Measurements from ENCODE around the gene VPS51.
"Not testable (repeated sequence)": the region's sequence is repeated elsewhere in the genome, so short reads cannot be mapped to it uniquely, and the experiment has no call there.

Gene VPS51

DNA sequence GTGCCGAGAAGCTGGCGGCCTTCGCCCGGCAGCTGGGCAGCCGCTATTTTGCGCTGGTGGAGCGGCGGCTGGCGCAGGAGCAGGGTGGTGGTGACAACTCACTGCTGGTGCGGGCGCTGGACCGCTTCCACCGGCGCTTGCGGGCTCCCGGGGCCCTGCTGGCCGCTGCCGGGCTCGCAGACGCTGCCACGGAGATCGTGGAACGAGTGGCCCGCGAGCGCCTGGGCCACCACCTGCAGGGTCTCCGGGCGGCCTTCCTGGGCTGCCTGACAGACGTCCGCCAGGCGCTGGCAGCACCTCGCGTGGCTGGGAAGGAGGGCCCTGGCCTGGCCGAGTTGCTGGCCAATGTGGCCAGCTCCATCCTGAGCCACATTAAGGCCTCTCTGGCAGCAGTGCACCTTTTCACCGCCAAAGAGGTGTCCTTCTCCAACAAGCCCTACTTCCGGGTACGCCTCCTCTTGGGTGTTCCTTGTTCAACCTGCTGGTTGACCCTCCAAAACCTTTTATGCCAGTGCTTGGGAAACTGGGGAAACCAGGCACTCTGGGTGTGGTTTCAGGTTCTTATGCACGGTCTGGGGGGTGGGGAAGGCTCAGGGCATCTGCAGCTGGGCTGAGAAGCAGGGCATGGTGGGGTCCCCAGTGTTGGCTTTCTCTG lies 12.6 kb downstream of the VPS51 start:
- no peak for DNase-seq

DNA sequence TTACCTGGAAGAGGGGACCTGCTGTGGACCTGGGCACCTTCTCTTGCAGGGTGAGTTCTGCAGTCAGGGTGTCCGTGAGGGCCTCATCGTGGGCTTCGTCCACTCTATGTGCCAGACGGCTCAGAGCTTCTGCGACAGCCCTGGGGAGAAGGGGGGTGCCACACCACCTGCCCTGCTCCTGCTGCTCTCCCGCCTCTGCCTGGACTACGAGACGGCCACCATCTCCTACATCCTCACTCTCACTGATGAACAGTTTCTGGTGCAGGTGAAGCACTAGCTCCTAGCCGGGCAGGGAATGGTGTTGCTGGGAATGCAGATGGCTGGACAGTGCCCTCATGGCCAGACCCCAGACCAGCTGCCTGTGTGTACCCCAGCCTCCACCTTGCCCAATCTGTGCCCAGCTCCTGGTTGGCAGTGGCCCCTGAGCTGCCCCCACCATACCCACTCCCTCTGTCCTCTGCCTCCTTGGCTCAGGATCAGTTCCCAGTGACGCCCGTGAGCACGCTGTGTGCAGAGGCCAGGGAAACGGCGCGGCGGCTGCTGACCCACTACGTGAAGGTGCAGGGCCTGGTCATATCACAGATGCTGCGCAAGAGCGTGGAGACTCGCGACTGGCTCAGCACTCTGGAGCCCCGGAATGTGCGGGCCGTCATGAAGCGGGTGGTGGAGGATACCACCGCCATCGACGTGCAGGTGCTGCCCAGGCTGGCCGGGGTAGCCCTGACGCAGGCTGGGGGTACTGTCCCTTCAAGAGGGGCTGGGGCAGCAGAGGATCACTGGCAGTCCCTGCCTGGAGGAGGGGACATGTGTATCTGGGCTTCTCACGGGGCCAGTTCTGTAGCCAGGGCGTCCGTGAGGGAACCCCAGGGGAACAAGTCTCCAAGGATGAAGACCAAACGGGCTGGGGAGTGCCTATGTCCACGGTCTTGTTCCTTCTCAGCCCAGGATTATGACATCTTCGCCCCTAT lies 13.5 kb downstream of the VPS51 start:
- no peak for DNase-seq

DNA sequence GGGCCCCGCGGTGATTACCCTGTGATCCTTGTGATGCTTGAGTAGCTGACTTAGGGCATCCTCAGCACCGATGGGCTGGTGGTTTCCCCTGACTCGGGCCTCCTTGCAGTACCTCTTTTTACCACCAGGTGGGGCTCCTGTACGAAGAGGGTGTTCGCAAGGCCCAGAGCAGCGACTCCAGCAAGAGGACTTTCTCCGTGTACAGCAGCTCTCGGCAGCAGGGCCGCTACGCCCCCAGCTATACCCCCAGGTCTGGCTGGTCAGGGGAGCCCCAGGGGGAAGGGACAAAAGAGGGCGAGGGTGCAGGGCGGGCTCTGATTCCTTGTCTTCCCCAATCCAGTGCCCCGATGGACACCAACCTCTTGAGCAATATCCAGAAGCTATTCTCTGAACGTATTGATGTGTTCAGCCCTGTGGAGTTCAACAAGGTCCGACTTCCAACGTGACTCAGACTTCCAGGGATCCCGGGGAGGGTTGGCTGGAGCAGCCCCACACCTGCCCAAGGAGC lies 14.4 kb downstream of the VPS51 start:
- DNase-seq, result peak; percentile 64 to 76

DNA sequence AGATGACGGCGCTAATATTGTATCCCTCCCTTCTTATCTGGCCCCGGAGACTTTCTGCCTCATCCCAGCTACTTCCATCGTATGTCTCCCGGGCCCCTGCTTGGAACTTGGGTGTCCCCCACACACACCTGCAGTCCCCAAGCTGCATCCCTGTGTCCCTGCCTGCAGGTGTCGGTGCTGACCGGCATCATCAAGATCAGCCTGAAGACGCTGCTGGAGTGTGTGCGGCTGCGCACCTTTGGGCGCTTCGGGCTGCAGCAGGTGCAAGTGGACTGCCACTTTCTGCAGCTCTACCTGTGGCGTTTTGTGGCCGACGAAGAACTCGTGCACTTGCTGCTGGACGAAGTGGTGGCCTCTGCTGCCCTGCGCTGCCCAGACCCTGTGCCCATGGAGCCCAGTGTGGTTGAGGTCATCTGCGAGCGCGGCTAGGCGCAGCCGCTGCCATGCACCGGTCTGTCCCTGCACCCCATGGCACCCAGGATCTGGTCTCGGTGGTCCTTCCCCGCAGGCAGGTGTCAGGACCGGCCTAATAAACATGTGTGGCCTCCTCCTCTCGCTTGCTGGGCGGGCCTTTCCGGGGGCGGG lies 15.2 kb downstream of the VPS51 start:
- DNase-seq, result no peak

DNA sequence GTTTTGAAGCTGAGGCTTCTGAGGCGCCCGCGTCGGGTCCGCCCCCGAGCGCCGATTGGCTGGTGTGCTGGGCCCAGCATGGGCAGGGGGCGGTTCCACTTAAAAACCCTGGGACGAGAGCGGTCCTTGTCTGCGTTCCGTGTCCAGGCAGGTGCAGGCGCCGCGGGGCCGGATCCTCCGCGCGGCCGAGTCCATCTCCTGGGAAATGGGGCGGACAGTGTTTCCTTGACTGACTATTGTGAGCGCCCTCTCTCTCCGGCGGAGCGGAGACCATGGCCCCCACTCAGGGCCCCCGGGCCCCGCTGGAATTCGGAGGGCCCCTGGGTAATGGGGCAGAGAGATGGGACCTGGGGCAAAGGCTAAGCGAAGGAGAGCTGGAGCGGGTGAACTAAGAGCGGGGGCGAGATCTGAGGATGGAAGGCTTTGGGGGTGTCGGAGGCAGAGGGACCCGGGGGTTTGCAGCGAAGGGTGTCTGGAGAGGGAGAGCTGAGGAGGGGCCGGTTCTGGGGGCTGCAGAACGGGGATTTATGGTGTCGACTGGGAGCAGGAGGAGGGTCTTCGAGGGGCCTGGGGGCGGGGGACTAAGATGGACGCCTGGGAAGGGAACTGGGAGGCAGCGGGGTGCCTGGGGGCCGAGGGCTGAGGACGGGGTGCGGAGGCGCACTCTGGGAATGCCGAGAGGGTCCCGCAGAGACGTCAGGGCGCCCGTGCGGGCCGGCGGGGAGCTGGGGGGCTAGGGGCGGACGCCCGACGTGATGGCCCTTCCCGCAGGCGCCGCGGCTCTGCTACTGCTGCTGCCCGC lies 15.9 kb downstream of the VPS51 start, which contains the start of gene TM7SF2:
Gene TM7SF2, plus strand, starts transcription at position 129 of the 802 bp plus-strand sequence. Its CDS starts 144 bp downstream, at position 273.
- DNase-seq, result peak; percentile 93 to 98

DNA sequence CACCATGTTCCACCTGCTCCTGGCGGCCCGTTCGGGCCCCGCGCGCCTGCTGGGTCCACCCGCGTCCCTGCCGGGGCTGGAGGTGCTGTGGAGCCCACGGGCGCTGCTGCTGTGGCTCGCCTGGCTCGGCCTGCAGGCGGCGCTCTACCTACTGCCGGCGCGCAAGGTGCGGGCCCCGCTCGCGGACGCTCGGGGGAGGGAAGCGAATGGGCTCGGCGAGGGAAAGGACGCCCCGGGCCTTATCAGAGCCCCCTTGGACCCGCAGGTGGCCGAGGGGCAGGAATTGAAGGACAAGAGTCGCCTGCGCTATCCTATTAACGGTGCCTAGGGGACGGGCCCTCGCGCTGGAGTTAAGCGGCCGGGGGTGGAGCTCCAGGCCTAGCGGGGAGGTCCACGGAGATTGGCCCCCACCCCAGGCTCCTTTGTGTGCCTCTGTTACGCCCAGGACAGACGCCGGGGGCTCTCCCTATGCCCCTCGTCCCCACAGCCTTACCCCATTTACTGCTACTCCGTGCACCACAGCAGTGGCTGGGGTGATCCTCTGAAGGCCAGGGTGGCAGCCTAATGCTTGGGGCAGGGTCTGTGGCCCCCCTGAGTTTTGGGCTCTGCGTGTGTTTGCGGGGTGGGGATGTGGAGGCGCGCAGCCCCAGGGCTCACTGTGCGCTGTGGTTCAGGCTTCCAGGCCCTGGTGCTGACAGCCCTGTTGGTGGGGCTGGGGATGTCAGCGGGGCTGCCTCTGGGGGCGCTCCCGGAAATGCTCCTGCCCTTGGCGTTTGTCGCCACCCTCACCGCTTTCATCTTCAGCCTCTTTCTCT lies 16.7 kb downstream of the VPS51 start:
- peak; percentile 24 to 59 for DNase-seq

DNA sequence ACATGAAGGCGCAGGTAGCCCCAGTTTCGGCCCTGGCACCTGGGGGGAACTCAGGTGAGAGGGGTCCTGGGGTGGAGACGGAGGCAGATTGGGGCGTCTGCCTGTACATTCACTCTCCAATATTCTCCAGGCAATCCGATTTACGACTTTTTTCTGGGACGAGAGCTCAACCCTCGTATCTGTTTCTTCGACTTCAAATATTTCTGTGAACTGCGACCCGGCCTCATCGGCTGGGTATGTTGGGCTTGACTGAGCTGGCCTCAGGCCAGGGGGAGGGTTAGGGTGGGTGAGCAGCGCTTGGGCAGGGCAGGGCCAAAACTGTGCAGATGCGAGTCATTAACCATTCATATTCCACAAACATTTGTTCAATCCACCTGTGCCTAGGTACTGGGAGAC lies 17.3 kb downstream of the VPS51 start:
- no peak for DNase-seq

DNA sequence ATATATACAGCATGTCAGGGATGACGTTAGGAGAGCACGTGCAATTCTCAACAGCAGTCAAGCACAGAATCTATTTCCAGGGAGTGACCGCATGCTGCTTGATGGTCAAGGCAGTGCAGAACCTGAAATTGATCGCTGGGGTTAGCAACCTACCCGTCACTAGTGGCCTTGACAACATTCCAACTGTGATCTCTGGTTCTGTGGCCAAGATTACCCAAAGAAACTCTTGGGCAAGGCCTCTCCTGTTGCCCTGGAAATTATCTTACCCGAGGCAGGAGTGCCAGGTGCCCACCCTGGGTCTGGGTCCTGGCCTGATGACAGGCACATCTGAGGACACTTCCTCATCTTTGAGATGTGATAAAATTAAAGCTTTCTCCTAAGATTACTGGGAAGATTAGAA lies 17.8 kb downstream of the VPS51 start:
- DNase-seq, result no peak

DNA sequence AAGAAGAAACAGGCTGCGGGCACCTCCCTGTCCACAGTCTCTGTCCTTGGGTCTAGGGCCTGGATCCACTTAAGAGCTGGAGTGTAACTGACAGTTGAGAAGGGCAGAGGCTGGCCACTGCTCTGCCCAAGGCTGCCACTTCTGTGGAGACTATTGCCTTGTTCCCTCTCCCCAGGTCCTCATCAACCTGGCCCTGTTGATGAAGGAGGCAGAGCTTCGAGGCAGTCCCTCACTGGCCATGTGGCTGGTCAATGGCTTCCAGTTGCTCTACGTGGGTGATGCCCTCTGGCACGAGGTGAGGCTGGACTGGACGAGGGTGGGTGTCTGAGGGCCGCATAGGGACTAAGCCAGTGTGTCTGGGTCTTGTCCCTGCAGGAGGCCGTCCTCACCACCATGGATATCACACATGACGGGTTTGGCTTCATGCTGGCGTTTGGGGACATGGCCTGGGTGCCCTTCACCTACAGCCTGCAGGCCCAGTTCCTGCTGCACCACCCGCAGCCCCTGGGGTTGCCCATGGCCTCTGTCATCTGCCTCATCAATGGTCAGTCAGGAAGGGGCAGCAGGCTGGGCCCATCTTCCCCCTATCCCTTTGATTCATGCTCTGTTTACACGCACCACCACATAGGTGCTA lies 18.6 kb downstream of the VPS51 start:
- DNase-seq, result no peak

DNA sequence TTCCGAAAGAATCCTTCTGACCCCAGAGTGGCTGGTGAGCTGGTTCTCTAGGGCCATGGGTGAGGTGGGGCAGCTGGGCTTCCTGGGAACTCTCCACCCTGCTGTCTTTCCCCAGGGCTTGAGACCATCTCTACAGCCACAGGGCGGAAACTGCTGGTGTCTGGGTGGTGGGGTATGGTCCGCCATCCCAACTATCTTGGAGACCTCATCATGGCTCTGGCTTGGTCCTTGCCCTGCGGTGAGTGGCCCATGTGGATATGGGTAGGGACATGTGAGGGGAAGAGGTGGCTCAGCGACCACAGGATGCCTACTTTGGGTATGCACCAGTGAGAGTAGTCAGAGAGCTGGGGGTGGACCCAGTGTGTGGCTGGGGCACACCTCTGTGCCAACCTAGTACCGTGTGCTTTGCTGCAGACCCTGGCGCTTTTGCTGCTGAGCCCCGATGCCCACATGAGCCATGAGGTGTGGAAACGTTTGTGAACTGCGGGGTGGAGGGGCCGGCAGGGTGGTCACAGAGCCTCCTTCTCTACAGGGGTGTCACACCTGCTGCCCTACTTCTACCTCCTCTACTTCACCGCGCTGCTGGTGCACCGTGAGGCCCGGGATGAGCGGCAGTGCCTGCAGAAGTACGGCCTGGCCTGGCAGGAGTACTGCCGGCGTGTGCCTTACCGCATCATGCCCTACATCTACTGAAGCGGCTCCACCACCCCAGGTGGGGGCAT lies 19.5 kb downstream of the VPS51 start:
- DNase-seq, result no peak

DNA sequence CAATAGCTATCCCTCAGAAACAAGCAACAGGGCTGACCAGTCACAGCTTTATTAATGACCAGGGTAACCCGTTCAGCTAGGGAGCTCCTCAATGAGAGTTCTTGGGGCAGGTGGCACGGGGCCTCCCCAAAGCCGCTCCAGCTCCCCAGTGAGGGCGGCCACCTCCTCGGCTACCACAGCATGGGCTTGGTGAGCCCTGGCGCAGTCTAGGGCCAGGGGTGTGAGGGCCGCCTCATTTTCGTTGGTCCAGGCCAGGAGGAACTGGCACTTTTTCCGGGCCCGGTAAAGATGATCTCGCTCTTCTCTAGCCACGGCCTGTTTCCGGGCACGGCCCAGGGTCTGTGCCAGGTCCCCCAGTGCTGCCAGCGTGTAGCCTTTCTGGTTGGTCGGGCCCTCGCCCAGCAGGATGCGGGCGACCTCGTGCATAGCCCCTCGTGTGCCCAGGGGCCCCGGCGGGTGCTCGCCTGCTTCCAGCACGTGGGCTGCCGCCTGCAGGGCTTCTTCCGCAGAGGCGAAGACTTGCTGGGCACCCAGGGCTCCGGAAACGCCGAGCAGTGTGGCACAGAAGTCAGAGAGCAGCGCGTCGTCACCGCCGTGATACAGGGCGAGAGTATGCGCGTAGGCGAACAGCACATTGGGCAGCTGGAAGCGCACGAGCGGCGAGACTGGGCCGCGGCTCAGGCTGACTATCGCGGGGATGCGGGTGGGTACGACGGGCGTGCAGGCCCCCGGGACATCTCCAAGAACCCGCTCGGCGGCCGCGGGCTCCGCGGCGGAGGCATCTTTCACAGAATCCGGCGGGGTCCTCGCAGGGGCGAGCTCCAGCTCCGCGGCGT lies 20.6 kb downstream of the VPS51 start:
- no peak for DNase-seq

DNA sequence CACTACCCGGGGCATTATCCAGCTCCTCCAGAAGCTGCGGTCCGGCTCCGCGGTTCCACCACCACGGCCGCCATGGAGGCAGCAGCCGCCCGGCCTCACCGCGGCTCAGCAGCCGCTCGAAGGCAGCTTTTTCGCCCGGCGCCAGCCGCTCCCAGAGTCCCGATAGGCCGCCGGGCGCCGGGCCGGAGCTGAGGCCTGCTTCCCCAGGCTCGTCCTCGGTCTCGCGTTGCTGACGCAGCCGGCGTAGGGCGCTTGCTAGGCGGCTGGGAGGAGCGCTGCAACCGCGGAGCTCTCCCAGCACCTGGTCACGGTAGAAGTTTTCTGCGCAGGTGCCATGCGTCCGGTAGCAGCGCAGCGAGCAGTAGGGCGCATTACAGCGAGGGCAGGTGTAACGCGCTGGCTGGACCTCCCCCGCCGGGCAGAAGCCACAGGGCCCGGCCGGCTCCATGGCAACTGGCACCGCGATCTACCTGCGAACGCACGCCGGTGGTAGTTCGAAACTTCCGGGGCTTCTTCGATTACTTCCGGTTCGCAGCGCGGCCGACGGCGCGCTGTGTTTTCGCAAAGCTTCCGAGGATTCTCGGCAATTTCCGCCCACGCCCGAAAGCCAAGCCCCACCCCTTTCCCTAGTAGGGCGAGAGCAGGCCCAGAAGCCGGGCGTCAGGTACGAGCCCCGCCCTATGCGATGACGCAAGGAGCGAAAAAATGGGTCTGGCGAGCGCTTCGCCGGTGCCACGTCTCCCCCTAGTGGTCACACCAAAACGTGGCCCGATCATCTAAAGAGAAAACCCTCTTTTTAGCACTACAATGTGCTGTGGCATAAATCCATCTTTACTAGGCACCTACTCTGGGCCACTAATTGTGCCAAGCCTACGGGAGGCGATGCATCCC lies 21.4 kb downstream of the VPS51 start, which contains the start of gene ZNHIT2:
Gene ZNHIT2, minus strand, starts transcription at position 496 of the 891 bp plus-strand sequence. Its CDS starts 48 bp downstream, at position 448.
- peak; percentile 95 to 98 for DNase-seq

DNA sequence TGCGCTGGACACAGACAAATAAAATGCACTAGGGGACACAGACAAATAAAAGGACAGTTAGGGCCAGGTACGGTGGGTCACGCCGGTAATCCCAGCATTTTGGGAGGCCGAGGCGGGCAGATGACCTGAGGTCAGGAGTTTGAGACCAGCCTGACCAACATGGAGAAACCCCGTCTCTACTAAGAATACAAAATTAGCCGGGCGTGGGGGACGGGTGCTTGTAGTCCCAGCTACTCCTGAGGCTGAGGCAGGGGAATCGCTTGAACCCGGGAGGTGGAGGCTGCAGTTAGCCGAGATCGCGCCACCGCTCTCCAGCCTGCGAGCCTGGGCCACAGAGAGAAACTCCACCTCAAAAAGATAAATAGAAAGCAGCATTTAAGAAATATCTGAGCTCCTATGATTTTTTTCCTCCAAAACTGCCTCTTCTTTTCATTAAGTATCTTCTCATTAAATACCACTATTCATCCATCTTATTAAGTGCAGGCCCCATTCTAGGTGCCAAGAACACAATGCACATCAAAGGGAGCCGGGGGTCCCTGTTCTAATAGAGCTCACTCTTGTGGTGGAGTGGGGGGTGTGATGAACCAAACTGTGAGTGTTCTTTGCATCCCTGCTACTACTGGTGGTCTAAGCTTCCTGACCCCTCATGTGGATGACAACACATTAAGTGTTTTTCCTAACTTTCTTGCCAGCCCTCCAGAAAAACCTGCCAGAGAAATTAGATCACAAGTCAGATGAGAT lies 22.3 kb downstream of the VPS51 start:
- no peak for DNase-seq

DNA sequence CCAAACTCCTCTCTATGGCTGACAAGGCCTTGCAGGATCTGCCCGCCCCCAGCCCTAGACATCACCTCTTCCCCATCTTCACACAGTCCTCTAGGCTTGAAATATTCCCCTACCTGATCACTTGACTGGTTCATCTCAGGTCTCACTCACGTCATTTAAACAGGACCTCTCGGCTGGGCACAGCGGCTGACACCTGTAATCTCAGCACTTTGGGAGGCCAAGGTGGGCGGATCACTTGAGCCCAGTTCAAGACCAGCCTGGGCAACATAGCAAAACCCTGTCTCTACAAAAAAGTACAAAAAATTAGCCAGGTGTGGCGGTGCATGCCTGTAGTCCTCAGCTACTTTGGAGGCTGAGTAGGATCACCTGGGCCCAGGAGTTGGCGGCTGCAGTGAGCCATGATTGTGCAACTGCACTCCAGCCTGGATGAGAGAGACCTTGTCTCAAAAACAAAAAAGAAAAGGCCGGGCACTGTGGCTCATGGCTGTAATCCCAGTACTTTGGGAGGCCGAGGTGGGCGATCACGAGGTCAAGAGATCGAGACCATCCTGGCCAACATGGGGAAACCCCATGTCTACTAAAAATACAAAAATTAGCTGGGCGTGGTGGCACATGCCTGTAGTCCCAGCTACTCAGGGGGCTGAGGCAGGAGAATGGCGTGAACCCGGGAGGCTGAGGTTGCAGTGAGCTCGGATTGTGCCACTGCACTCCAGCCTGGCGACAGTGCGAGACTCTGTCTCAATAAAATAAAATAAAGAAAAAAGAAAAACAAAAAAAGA lies 23.1 kb downstream of the VPS51 start:
- not testable (repeated sequence) for DNase-seq

DNA sequence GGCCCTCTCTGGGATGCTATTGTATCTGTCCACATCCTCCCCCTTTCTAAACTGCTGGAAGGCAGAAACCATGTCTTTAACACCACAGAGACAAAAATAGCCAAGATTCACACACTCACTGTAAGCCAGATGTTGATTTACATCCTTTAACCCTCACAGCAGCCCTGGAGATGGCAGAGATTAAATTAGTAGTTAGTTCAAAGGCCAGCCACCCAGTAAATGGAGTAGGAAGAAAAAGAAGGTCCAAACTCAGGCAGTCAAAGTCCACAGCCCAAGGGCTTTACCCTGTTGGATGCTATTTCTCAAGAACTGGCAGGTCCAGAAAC lies 23.6 kb downstream of the VPS51 start:
- DNase-seq, result no peak

DNA sequence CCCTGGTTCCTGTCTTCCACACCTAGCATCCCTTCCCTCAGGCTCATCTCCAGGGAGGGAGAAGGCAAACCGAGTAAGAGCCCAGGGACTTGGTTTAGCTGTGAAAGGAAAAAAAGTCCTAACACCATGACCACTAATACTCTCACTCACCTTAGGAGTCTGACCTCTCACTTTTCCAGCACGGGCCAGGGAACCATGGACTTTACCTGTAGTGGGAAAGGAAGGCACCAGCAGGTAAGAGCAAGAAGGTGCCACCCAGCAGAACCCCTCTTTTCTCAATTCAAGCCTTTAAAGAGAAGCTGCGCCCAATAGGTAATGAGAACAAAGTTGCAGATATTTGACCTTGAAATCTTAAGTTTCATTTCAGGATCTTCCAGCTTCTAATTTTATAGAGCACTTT lies 24.8 kb downstream of the VPS51 start:
- no peak for DNase-seq

DNA sequence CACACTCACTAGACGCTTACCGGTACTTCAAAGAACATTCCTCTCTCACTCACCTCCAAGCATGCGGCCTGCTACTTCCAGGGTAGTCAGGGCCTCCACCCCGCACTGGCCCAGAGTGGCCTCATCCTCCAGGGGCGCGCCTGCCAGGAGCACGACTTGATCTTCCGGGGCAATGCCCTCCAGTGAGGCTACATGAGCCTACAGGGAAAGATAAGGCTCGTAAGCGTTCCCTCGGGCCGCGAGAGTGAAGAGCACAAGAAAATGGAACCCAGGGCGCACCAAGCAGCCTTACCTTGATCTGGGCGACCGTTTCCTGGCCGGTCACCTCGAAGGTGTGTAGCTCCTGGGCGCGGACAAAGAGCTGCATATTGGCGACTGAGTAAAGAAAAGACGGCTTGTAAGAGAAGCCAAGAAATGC lies 25.4 kb downstream of the VPS51 start:
- no peak for DNase-seq

Data from NCI-H187 (cell line).